Measurements from ENCODE around the gene KRTAP10-11.
"Not testable (repeated sequence)": the region's sequence is repeated elsewhere in the genome, so short reads cannot be mapped to it uniquely, and the experiment has no call there.

KRTAP10-11 gene

DNA sequence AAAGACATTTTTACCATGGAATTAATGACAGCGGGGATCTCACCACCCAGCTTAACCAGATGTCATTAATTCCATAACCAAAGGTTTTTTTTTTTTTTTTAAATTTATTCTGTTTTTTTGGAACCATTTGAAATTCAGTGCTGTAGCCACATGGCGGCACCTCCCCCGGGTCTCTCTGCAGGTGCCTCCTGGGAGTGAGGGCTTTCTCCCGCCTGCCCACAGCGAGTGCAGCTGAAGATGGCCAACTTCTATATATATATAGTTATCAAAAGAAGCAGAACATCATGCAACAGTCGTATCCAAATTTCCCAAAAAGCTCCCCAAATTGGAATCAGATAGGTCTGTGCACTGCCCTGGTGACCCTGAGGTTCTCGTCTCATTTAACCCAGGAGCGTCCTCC is 30.7 kb upstream of the KRTAP10-11 start:
- no peak for DNase-seq

DNA sequence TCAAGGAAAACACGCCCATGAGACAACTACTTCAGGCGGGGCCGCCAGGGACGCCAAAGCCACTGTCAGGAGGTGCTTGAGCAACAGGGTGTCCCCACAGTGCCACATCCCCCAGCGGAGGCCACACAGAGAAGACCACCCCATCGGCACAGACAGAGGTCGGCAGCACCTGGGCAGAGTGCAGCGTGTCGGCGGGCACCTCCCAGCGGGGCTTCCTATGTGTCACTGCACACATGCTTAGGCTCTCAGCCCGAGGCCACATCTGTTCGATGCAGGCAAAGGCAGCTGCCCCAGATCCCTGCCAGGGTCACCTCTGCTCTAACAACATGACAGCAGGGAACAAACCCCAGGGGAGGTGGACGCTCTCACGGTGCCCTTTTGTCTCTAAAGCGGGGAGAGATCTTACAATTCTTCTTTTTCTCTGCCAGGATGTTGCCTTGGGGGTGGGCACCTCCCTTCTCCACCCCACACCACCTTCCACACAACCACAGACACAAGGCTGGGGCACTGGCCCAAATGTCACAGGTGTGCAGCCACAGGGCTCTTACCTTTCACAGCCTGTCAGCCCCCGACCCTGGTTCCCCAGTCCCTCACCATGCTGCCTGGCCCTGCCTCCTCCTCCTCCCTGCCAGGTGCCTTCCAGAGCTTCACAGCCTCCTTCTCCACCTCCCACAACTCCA is 30.2 kb upstream of the KRTAP10-11 start:
- DNase-seq = peak; percentile 25

DNA sequence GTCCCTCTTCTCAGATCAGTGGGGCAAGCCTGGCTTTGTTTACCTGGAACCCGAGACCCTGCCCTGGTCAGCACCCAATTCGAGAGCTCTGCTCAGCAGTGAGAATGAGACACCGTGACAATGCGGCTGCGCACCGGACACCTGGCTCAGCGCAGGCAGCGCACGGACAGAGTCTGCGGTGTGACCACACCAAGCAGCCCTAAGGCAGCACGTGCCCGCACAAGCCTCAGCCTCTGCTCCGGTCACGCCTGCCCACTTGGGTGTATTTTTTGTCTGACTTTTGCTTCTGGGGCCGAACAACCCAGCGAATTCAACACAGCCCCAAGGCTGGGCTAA is 29.7 kb upstream of the KRTAP10-11 start:
- DNase-seq = no peak

DNA sequence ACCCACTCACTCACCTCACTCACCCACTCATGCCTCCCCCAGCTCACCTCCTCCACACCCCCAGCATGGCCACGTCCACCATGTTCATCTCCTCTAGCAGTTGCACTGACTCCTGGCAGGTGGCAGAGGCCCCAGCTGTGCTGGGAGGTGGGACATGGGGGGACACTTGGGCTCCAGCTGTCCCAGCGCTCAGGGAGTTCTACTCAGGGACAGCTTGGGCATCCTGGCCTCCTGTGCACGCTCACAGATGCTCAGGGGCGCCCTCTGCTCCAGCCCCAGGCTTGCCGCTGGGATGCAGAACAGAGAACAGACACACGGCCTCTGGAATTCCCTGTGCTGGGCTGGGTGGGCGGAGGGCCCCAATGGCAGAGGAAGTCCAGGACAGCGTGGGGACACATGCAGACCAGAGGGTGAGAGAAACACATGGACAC is 29.1 kb upstream of the KRTAP10-11 start:
- no peak for DNase-seq

DNA sequence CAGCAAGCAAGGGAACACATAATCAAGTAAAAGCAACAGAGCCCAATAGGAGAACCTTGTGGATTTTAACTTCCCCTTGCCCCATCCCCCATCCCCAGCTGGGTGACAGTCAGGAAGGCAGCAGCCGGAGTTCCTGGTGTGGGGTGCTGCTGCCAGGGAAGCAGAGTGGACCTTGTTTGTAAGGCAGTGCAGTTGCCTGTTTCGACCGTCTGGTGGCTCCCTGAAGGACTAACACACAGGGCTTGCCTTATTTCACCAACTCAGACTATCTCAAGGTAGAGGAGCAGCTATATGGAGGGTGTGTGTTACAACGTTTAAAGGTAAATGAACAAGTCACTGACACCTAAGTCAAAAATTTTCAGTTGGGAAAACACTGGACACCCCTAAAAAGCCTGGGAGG is 27.7 kb upstream of the KRTAP10-11 start:
- no peak for DNase-seq

DNA sequence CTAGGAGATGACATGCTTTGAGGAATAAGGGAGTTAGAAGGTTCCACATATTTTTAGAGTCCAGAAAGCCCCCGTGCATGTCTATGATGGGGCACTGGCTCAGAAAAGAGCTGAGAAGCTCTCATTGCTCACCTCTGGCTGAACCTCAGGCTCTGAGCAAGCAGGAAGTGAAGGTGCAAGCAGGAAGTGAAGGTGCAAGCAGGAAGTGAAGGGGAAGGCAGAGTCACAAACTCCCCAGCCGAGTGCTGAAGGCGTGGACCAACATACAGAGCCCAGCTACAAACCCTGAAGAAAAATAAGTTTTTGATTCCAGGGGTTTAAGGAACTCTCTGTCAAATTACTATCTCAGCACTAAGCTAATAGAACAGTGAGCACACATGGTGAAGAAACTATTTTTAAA is 27.3 kb upstream of the KRTAP10-11 start:
- peak; percentile 50 for DNase-seq

DNA sequence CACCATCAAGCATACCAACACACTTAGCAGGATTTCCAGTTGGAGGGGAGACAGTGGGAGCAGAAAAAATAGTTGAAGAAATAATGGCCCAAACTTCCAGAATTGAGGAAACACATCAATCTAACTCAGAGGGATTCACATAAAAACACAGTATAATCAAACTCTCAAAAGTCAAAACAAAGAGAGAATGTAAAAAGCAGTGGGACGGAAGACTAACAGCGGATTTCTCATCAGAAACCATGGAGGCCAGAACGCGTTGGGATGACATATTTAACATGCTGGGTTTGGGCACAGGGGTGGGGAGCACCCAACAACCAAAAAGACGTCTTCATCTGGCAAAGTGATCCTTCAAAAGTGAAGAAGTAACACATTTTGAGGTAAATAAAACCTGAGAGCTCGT is 26.3 kb upstream of the KRTAP10-11 start:
- no peak for DNase-seq

DNA sequence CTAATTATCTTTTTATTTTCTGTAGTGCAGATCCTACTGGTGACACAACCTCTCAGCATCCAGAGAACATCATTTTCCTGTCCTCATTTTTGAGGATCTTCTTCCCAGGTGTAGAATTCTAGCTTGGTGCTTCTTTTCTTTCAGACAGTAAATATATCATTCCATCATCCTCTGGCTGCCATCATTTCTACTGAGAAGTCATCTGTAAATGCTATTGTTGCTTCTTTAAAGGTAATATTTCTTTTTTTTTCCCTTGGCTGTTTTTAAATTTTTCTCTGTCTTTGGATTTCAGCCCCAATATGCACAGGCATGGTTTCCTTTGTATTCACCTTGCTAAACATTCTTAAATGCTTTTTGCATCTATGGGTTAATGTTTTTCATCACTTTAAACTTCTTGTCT is 22.6 kb upstream of the KRTAP10-11 start:
- DNase-seq = no peak

DNA sequence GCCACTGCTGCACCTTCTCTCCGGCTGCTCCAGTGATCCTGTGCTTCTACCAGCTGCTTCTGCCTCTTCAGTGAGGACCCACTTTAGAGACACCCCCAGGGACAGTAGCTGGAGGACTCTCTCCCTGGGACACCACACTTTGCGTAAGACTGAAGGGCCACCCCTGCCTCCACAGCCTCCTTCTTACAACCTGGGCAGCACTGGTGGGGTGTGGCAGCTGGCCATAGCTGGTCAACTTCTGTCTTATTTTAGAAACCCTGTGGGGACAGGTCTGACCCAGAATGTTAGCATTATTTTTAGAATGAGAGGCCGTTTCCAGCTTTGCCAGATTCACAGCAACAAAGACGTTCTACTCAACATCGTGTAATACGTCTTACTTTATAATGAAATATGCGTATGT is 20.5 kb upstream of the KRTAP10-11 start:
- DNase-seq = no peak

DNA sequence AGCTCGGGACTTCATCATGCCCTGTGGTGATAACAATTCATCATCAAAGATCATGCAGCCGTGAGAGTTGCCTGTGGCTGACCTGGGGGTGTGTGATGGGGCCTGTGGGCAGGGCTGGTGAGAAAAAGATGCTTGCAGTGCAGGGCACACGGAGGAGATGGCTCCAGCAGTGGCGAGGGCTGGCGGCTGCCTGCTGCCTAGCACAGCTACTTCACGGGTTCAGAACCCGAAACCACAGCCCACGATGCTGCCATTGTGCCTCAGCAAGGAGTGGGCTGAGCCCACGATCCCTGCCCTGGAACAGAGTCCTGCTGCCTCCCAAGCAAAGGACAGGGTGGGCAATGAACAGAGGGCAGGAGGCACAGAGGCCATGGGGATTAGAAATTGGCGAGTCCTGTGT is 20.0 kb upstream of the KRTAP10-11 start:
- DNase-seq = no peak

DNA sequence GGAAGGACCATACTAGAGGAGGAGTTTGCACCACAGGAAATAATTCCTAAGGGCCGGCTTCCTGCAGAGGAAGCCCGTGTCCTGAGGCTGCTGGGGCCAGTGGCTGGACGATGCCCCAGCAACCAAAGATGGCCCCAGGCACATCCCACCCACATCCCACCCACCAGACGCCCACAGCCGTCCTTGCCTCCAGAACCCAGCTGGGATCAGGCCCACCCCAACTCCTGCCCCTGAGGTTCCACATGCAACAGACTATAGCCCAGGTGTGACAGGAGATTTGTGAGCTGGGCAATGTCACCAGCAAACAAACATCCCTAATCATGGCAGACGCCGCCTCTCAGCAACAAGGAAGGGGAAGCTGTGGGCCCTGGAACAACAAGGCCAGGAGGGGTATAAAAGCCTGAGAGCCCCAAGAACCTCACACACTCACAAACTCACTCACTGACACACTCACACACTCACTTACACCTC is 19.5 kb upstream of the KRTAP10-11 start, which contains the start of gene KRTAP10-9:
Gene KRTAP10-9 (plus strand): TSS at position 421 of the 471 bp plus-strand sequence. CDS start 79 bp downstream, outside the sequence.
- DNase-seq = no peak

DNA sequence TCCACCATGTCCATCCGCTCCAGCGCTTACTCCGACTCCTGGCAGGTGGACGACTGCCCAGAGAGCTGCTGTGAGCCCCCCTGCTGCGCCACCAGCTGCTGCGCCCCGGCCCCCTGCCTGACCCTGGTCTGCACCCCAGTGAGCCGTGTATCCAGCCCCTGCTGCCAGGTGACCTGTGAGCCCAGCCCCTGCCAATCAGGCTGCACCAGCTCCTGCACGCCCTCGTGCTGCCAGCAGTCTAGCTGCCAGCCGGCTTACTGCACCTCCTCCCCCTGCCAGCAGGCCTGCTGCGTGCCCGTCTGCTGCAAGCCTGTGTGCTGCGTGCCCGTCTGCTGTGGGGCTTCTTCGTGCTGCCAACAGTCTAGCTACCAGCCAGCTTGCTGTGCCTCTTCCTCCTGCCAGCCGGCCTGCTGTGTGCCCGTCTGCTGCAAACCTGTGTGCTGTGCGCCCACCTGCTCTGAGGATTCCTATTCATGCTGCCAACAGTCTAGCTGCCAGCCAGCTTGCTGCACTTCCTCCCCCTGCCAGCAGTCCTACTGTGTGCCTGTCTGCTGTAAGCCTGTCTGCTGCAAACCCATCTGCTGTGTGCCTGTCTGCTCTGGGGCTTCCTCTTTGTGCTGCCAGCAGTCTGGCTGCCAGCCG is 18.9 kb upstream of the KRTAP10-11 start:
- peak; percentile 19 for DNase-seq

DNA sequence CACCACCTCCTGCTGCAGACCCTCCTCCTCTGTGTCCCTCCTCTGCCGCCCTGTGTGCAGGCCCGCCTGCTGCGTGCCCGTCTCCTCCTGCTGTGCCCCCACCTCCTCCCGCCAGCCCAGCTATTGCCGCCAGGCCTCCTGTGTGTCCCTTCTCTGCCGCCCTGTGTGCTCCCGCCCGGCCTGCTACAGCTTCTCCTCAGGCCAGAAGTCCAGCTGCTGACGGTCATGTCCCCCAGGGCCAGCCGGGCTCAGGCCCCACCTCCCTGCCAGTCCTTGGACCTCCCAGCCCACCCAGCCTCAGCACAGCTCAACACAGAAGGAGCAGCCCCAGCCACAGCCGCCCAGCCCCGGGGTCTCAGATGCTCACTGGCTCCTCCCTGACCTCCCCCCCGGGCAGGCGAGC is 18.4 kb upstream of the KRTAP10-11 start:
- DNase-seq = not testable (repeated sequence)

DNA sequence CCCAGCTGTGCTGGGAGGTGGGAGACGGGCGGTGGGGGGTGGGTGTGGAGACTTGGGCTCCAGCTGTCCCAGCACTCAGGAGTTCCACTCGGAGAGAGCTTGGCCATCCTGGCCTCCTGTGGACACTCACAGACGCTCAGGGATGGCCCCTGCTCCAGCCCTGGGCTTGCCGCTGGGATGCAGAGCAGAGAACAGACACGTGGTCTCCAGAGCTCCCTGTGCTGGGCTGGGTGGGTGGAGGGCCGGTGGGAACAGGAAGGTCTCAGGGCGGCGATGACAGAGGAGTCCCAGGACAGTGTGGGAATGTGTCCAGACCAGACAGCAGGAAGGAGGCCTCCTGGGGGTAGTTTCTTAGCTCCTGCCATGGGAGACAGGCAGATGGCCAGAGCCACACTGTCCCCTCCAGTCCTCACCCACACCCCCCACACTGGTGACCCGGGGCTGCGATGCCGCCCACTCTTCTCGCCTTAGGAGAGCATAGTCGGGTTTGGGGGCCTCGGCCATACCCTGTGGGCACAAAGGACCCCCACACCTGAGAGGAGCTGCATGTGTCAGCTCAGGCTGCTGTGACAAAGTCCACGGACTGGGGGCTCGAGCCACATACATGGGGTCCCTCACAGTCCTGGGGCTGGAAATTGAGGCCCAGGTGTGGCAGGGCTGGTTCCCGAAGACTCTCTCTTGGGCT is 17.4 kb upstream of the KRTAP10-11 start:
- no peak for DNase-seq

DNA sequence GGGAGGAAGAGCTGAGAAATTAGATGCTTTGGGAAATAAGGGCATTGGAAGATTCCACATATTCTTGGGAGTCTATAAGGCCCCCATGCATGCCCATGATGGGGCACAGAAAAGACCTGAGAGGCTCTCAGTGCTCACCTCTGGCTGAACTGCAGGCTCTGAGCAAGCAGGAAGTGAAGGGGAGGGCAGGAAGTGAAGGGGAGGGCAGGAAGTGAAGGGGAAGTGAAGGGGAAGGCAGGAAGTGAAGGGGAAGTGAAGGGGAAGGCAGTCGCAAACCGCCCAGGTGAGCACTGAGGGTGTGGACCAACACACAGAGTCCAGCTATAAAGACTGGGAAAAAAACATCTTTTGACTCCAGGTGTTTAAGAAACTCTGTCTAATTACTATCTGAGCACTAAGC is 15.8 kb upstream of the KRTAP10-11 start:
- no peak for DNase-seq

DNA sequence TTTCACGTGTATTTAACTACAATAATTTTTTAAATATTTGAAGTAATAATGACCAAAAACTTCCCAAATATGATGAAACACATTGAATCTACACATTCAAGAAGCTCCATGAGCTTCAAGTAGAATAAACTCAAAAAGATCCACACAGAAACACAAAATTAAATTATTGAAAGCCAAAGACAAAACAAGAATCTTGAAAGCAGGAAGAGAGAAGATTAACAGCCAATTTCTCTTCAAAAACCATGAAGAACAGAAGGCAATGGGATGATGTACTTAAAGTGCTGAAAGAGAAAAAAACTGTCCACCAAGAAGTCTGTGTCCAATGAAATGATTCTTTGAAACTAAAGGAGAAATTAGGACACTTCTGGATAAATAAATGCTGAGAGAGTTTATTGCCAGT is 14.1 kb upstream of the KRTAP10-11 start:
- DNase-seq = no peak

DNA sequence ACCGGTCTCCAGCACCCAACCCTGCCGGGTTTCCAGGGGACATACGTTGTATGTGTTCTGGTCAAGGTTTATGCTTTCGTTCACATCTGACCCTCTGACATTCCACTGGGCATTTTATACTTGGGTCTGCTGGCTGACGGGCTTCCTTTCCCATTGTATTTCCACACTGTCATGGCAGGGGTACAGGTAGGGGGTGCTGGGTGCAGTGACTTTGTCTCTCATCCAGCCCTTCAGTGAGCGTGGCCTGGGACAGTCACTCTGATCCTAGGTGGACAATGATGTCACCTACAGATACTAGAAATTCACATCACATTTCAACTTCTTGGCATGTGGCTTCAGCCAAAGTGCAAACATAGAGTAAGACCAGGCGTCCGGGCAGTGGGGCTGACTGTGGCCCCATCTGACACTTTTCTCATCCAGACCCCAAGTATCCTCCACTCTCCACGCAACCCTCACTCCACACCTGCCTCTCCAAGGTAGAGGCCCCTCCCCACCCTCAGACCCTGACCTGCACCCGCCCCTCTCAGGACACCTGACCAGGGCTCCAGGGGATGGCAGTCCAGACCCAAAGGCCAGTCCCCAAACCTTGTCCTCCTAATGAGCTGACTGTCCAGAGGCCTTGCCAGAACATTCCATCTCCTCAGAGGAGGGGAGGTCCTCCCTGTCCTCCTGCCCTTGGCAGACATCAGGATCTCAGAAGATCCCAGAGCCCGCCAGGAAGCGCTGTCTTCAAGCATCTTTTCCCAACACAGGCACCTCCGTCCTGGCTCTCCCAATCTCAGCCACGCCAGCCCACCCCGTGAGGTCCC is 9.8 kb upstream of the KRTAP10-11 start:
- DNase-seq = no peak

DNA sequence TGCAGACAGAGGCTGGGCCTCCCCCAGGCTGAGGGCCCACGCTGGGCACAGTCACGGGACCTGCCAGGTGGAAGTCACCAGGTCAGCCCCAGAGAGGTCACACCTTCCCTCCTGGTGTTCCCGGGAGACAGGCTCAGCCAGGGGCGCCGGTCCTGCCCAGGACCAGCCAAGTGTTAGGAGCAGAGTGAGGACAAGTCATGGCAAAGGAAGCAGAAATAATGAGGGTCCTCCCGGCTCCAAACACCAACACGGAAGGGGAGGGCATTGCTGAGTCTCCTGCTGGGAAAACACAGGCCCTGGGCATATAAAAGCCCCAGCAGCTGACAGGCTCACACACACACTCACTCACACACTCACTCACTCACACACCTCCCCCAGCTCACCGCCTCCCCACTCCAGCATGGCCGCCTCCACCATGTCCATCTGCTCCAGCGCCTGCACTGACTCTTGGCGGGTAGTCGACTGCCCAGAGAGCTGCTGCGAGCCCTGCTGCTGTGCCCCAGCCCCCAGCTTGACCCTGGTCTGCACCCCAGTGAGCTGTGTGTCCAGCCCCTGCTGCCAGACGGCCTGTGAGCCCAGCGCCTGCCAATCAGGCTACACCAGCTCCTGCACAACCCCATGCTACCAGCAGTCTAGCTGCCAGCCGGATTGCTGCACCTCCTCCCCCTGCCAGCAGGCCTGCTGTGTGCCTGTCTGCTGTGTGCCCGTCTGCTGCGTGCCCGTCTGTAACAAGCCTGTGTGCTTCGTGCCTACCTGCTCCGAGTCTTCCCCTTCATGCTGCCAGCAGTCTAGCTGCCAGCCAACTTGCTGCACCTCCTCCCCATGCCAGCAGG is 9.0 kb upstream of the KRTAP10-11 start, which contains the start of gene KRTAP10-10:
Gene KRTAP10-10 (plus strand): TSS at position 339 of the 833 bp plus-strand sequence. CDS start 62 bp downstream, at position 401.
- no peak for DNase-seq

DNA sequence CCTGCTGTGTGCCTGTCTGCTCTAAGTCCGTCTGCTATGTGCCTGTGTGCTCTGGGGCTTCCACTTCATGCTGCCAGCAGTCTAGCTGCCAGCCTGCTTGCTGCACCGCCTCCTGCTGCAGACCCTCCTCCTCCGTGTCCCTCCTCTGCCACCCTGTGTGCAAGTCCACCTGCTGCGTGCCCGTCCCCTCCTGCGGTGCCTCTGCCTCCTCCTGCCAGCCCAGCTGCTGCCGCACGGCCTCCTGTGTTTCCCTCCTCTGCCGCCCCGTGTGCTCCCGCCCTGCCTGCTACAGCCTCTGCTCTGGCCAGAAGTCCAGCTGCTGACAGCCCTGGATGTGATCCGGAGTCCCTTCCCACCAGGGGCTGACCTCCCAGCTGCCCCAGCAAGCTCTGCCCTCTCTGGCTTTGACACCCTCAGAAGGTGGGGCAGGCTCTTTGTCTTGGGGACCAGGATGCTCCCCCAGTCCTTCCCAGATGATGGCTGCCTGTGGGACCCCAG is 8.3 kb upstream of the KRTAP10-11 start:
- peak; percentile 20 for DNase-seq

DNA sequence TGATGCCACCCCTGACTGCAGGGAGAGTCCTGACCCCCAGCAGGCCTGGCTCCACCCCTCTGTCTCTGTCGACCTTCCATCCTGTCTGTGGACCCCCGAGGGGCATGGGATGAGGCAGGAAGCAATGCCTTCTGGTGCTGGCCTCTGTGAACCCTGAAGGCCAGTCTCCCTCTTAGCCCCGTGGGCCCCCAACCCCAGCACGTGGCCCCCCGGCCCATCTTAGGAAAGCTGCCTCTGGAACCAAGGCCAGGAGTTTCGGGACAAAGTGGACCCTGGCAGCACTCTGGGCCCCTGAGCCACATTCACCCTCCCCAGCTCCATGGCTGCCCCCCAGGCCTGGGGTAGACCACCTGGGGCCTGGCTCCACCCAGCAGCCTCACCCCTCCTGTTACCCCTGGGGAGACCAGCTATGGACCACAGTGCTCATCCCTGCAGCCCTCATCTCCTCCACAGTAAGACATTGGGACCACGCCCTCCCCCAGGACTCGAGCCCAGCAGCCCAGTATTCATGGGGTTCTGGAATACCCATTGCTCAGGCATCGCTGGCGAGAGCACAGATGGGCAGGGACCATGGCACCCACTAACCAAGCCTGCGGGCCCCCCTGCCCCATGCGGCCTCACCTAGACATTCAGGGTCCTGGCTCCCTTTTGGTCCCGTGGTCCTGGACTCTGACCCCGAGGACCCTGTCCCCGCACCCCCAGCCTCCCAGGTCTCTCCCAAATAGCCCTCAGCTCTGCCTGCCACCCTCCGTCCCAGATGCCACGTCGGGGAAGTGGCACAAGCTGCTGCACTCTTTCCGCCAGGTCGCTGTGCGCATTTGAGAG is 7.5 kb upstream of the KRTAP10-11 start:
- not testable (repeated sequence) for DNase-seq

DNA sequence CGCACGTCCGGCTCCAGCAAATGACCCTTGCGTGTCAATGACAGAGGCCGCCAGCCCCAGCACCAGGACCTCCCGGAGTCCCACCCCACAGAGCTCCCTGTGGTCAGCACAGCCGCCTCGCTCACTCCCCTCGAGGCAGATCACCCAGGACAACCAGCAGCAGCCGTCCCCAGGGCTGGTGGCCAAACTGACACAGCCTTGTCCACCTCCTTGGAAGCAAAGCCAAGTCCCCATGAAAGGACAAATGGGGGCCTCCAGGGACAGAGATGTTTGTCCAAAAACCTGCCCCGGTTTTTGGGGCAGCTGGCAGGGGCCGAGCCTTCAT is 6.9 kb upstream of the KRTAP10-11 start:
- DNase-seq = no peak
